ENCODE results near the gene TMC5.

TMC5 gene

DNA sequence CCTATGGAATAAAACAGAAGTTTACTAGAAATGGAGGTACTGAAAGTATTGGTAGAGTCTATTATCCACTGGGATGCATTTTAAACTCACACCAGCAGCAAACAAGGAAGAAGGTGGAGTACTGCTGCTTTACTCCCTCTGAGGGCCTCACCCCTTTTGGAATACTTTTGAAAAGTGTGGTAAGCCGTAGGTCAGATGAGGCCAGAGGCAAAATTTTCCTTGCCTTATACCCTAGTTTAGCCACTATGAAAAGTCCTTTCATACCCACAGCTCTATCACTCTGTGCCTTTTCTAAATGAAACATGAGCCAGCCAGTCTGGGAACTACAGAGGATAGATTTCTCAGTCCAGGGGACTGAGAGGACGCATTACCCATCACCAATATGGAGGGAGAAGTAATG lies 90.2 kb downstream of the TMC5 start:
- Mint-ChIP-seq H3K4me3 (no peak overlapping the region), H3K36me3 (ENCODE audit: low read depth) (peaks cover 70% of the 10 kb centered on the region), H3K27me3 (ENCODE audit: low read depth, poor library complexity) (no peaks in the 10 kb centered on the region), H3K9me3 (peaks cover 7% of the 10 kb centered on the region), H3K27ac (peak overlapping the region; percentile 42), H3K4me1 (no peaks in the 10 kb centered on the region)
- TF ChIP-seq, protein P1, sequence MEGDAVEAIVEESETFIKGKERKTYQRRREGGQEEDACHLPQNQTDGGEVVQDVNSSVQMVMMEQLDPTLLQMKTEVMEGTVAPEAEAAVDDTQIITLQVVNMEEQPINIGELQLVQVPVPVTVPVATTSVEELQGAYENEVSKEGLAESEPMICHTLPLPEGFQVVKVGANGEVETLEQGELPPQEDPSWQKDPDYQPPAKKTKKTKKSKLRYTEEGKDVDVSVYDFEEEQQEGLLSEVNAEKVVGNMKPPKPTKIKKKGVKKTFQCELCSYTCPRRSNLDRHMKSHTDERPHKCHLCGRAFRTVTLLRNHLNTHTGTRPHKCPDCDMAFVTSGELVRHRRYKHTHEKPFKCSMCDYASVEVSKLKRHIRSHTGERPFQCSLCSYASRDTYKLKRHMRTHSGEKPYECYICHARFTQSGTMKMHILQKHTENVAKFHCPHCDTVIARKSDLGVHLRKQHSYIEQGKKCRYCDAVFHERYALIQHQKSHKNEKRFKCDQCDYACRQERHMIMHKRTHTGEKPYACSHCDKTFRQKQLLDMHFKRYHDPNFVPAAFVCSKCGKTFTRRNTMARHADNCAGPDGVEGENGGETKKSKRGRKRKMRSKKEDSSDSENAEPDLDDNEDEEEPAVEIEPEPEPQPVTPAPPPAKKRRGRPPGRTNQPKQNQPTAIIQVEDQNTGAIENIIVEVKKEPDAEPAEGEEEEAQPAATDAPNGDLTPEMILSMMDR (IDR thresholded peaks at IDR 0.05) = no peak
- no peak for DNase-seq

- Mint-ChIP-seq H3K27me3 (ENCODE audit: low read depth, poor library complexity) (no peaks in the 10 kb centered on the region), H3K9me3 (peaks cover 16% of the 10 kb centered on the region), H3K4me1 (peaks cover under 1% of the 10 kb centered on the region), H3K4me3 (no peak overlapping the region), H3K27ac (no peak overlapping the region), H3K36me3 (ENCODE audit: low read depth) (peaks cover 71% of the 10 kb centered on the region)
- TF ChIP-seq, protein P1 (IDR thresholded peaks at IDR 0.05) = no peak
- DNase-seq = no peak
Observed at GRCh38 chr16:19512297-19512696, 94.6 kb downstream of the TMC5 start.

DNA sequence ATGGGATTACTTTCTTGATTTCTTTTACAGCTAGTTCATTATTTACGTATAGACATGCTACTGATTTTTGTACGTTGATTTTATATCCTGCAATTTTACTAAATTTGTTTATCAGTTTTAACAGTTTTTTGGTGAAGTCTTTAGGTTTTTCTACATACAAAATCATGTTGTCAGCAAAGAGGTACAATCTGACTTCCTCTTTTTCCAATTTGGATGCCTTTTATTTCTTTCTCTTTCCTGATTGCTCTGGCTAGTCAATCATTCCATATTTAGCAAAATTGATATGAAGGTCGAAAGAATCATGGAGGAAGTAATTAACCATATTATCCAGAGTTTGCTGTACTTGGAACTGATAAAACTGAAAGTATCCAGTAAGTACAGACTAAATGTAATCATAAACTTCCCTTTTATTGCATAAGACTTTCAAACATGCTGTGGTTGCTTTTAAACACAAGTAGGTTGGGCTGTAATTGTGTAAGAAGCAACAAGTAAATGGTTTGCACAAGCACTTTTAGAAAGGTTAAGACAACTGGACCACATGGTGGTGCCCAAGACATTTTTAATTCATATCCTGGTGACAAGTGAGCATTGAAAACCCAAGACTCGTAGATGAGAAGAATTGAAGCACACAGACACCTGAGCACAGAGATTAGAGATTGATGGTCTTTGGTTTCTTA lies 95.8 kb downstream of the TMC5 start:
- Mint-ChIP-seq H3K4me1 (peaks cover 9% of the 10 kb centered on the region), H3K27ac (no peak overlapping the region), H3K9me3 (peaks cover 16% of the 10 kb centered on the region), H3K27me3 (ENCODE audit: low read depth, poor library complexity) (no peaks in the 10 kb centered on the region), H3K36me3 (ENCODE audit: low read depth) (peaks cover 65% of the 10 kb centered on the region), H3K4me3 (no peak overlapping the region)
- TF ChIP-seq, protein P1 (IDR thresholded peaks at IDR 0.05) = no peak
- DNase-seq = no peak

GRCh38 chr16:19515757-19516156 lies 98.1 kb downstream of the TMC5 start:
- H3K4me3 Mint-ChIP-seq = no peak overlapping the region
- H3K27ac Mint-ChIP-seq = no peak overlapping the region
- H3K9me3 Mint-ChIP-seq = peaks cover 16% of the 10 kb centered on the region
- peaks cover 62% of the 10 kb centered on the region for H3K36me3 Mint-ChIP-seq (ENCODE audit: low read depth)
- DNase-seq = no peak
- H3K27me3 Mint-ChIP-seq (ENCODE audit: low read depth, poor library complexity) = no peaks in the 10 kb centered on the region
- H3K4me1 Mint-ChIP-seq = peaks cover 31% of the 10 kb centered on the region
- TF ChIP-seq, protein P1 (IDR thresholded peaks at IDR 0.05) = no peak

DNA sequence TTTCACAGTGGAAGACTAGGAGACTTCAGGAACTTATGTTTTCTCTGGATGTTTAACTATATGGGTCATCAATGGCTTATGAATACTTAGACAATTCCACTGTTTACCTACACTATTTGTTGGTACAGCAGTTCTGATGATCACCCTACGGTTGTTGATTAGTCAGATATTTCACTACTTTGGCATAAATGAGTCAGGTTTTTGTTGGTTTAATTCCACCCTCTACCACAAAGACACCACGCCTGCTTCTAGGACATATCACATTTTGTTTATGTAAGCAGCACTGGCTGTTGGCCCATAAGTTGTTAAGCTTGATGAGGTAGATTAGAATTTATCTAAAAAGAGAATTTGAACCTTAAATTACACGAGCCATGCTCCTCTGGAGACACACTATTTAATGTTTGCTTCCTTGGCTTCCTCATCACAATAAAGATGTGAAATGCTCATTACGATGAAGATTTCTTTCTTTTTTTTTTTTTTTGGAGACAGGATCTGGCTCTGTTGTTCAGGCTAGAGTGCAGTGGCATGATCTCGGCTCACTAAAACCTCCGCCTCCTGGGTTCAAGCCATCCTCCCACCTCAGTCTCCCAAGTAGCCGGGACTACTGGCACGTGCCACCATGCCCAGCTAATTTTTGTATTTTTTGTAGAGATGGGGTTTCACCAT lies 99.9 kb downstream of the TMC5 start:
- H3K27ac Mint-ChIP-seq = no peak overlapping the region

More for the DNA sequence above, 99.9 kb downstream of the TMC5 start:
- TF ChIP-seq, protein P1 (IDR thresholded peaks at IDR 0.05) = no peak
- Mint-ChIP-seq H3K9me3 (peaks cover 13% of the 10 kb centered on the region), H3K27me3 (ENCODE audit: low read depth, poor library complexity) (no peaks in the 10 kb centered on the region), H3K4me3 (no peak overlapping the region), H3K36me3 (ENCODE audit: low read depth) (peaks cover 49% of the 10 kb centered on the region), H3K4me1 (peaks cover 45% of the 10 kb centered on the region)
- DNase-seq = no peak

Measured in nephron progenitor cell (in vitro differentiated cells).